GM19397 (cell line): ENCODE data around the gene LIN37.

ENCODE experiments used
- ATAC-seq: cut with Tn5 transposase; IDR thresholded peaks from one replicate; pipeline ENCODE4 v1.9.1; 2021; ENCODE audit warnings: mild to moderate bottlenecking, moderate library complexity; ENCODE audit not compliant: unreplicated experiment

The LIN37 gene

DNA sequence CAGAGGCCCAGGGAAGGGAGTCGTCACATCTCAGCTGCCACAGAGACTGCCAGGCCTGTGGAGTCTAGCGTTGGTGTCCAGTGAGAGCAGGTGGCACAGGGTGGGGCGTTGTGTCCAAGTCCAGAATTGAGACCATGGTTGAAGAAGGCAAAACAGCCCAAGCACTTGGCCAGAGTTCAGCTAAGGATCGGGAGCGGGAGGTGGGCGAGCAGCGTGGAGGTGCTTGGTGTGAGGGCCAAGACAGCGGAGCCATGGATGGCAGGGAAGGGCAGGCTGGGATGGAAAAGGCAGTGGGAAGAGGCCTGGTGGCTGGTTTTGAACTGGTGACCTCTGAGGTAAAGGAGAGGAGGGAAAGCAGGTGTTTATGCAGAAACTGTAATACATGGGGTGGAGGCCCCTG, 14.1 kb upstream of the LIN37 start:
- ATAC-seq, result no peak

- ATAC-seq, result no peak
Measured at GRCh38 chr19:35734889-35735288, 13.5 kb upstream of the LIN37 start.

DNA sequence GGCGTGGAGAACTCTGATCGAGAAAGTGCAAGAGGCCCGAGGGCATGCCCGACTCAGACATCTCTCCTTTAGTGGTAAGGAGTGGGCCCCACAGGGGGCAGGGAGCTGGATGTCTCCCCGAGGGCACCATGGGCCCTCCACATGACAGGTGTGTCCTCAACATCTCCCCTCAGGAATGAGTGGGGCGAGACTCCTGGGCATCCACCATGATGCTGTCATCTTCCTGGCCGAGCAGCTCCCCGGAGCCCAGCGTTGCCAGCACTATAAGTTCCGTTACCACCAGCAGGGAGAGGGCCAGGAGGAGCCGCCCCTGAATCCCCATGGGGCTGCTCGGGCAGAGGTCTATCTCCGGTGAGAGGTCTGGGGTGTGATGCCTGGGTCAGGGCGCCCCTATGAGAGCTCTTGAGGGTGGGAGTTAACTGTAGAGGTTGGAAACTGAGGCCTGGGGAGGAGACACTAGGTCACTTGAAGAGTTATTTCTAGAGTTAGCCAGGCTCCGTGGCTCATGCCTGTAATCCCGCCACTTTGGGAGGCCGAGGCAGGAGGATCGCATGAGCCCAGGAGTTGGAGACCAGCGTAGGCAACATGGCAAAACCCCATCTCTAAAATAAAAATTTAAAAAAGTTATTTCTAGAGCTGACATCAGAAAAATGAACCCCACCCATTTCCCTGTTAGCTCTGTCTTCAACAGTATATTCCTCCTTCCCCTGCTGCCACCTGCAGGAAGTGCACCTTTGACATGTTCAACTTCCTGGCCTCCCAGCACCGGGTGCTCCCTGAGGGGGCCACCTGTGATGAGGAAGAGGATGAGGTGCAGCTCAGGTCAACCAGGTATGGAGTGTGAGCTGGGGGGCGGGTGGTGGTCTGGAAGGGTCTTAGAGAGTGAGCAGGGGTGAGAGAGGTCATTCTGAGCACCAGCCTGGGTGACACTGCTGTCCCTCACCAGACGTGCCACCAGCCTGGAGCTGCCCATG, 11.2 kb upstream of the LIN37 start:
- no peak for ATAC-seq

DNA sequence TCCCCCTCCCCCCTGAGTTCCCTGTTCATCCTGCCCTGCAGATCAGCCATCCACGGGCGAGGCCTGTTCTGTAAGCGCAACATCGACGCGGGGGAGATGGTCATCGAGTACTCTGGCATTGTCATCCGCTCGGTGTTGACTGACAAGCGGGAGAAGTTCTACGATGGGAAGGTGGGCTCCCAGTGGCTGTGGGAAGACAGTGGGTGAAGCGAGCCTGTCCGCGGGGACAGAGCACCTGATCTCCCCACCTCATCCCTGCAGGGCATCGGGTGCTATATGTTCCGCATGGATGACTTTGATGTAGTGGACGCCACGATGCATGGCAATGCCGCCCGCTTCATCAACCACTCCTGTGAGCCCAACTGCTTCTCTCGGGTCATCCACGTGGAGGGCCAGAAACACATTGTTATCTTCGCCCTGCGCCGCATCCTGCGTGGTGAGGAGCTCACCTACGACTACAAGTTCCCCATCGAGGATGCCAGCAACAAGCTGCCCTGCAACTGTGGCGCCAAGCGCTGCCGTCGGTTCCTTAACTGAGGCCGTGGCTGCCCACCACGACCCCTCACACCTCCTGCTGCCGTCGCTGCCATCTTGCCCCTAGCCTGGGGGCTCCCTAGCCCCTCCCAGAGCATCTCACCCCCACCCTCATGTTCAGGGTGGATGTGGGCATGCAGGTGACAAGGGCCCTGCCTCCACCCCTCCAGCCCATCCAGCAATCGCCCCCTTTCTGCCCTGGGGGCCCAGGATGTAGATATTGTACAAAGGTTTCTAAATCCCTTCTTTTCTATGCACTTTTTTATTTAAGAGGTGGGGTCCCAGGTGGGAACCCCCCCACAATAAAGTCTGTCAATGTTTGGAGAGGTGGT, 10.1 kb upstream of the LIN37 start:
- no peak for ATAC-seq

DNA sequence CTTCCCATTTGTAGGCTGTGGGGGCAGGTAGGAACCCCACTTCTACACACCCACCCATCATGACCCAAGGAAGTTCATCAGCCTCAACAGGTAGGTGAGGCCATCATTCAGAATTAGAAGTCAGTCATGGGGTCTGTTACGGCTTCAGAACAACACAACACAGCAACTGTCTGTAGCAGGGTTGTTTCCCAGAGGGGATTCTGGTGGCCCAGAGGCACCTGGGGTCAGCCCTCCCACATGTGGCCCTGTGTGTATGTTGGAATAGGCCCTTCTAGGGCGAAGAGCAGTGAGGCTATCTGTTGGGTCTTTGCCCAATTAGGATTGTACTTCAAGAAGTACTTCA, 9.5 kb upstream of the LIN37 start:
- ATAC-seq, result no peak

- no peak for ATAC-seq
Measured at GRCh38 chr19:35739275-35740107, 8.9 kb upstream of the LIN37 start.

GRCh38 chr19:35740108-35740422, 8.3 kb upstream of the LIN37 start:
- peak; percentile 9 for ATAC-seq

DNA sequence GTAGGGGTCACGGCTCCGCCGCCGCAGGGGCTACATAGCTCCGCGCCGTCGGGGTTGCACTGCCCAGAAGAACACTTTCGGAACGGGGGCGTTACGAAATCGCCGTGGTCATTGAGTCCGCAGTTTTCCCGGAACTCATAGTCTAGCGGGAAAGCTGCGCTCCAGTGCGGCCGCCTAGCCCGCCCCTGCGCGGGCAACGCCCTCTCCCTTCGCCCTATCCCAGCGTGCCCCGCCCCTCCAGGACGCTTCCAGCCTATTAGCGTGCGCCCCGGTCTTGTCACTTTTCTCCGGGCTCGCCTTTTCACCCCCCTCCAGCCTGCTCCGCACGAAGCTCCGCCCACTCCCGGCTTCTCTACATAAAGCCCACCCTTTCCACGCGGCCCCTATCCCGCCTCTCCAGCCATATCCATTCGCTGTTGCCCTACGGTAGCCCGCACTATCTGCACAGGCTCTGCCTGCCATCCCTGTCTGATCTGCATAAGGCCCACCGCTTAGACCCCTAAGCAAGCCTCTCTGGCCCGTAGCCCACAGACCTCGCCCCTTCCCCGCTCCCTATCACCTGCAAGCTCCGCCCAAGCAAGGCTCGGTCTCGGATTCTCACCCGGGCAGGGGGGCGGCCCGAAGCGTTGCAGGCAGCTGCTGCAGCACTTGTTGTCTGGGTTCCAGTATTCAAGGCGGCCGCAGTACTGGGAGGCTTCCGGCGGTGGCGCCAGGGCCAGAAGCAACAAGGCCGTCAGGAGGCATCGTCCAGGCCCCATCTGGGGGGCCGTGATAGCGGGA, 7.8 kb upstream of the LIN37 start:
- ATAC-seq, result peak; percentile 60

- ATAC-seq, result no peak
Measured at GRCh38 chr19:35741203-35741515, 7.2 kb upstream of the LIN37 start.

GRCh38 chr19:35742121-35742724, 6.2 kb upstream of the LIN37 start, which contains the start of gene IGFLR1:
IGFLR1 (minus strand) TSS chr19:35742452; CDS start chr19:35741180, 1,272 bp downstream.
- ATAC-seq, result no peak

GRCh38 chr19:35743640-35744429, 4.5 kb upstream of the LIN37 start:
- ATAC-seq, result no peak

DNA sequence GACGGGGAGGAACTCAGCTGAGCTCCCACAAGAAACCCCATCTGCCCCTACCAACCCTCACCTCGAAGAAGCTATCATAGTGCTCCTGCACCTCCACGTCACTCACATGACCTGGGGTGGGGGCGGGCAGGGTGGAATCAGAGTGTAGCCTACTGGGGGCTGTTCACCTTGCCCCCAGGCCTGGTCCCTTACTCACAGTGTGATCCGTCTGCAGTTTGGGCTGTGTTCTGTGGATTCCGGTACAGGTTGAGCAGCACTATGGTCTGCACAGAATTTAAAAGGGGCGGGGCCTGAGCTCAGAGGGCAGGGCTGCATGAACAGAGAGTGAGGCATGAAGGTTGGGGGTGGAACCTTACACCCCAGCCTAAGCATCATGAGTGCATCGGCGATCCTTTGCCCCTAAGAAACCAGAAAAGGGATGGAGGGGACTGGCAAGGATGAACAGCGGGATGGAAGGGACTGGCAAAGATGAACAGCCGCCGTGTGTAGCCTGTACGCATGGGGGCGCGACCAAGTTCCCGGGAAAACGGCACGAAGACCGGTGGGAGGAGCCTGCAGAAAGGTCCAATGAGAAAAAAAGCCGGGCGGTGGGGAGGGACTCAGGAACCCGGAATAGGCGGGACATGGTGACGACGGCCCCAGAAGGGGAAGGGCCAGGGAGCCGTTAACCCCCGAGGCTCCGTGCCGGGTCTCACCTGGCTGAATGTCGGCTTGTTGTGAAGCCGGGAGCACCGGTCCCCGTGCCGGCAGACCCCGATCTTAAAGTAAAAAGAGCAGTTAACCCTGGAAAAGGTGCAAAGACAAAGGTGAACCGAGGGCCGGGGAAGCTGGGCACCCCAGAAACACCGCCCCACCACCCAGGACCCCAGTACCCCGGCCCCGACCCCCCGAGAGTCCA, 3.7 kb upstream of the LIN37 start:
- peak; percentile 31 for ATAC-seq

DNA sequence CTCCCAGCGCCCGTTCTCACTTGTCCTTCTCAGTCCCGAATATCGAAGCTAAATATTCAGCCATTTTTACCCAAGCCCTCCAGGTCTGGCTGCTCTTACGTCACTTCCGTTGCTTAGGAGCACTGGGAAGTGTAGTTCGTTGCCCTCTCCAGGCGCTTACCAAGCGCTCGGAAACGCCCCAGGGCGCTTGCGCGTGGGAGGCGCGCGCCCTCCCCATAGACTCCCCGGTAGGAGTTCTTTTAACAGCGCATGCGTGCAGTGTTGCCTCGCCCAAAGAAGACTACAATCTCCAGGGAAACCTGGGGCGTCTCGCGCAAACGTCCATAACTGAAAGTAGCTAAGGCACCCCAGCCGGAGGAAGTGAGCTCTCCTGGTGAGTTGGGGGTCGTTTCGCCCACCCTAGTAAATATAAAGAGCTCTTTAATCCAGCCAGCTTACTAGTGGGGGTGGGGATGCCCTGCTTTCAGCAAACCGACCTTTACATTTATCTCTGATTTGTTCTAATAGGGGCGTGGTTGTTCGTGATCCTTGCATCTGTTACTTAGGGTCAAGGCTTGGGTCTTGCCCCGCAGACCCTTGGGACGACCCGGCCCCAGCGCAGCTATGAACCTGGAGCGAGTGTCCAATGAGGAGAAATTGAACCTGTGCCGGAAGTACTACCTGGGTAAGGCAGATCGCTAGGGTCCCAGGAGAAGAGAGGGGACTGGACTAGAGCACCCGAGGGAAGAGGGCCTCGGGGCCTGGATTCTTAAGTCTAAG, 2.9 kb upstream of the LIN37 start, which contains the start of the genes PSENEN and U2AF1L4:
Gene PSENEN, plus strand, starts transcription at position 324 of the 759 bp plus-strand sequence. Its CDS starts 280 bp downstream, at position 604.
Gene U2AF1L4, minus strand, starts transcription at position 91 of the 759 bp plus-strand sequence. Its CDS starts 27 bp downstream, at position 64.
- peak; percentile 40 for ATAC-seq

- ATAC-seq, result no peak
Measured at GRCh38 chr19:35746087-35746462, 2.3 kb upstream of the LIN37 start.

- ATAC-seq, result no peak
Measured at GRCh38 chr19:35746531-35746930, 1.8 kb upstream of the LIN37 start.

DNA sequence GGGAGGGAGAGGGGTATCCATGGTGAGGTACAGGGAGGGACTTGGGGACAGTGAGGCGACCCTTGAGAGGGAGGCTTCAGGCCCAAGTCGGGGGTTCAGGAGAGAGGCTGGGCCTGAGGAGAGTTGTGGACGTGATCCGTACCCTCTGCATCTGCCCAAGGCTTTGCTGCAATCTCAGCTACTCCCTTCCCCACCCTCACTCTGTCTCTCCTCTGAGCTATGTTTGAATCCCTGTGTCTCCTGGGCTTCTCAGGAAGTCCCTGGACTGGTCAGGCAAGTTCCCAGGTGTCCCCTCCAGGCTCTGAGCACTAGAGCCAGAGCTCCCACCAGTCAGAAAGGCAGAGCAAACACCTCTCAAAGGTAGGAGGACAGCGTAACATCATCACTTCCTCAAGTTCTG, 1.8 kb downstream of the LIN37 start:
- no peak for ATAC-seq
